8988T (cell line): ENCODE measurements around the gene DERL3.
A peak's percentile ranks its signal among the peaks of the same experiment; 100 is the strongest.

Experiments
- DNase-seq: peaks from one replicate; pipeline ENCODE4 v3.0.0; 2011

Gene DERL3

GRCh38 chr22:23801238-23801821 is 37.5 kb downstream of the DERL3 start:
- no peak for DNase-seq

- no peak for DNase-seq
Measured at GRCh38 chr22:23800297-23801237, 38.2 kb downstream of the DERL3 start.

GRCh38 chr22:23796461-23796860 is 42.3 kb downstream of the DERL3 start:
- no peak for DNase-seq

- DNase-seq = no peak
Measured at GRCh38 chr22:23793326-23793725, 45.5 kb downstream of the DERL3 start.

GRCh38 chr22:23791738-23792645 is 46.8 kb downstream of the DERL3 start:
- no peak for DNase-seq

GRCh38 chr22:23790819-23791737 is 47.7 kb downstream of the DERL3 start:
- DNase-seq = no peak

GRCh38 chr22:23789638-23790037 is 49.2 kb downstream of the DERL3 start:
- no peak for DNase-seq

GRCh38 chr22:23789121-23789520 is 49.7 kb downstream of the DERL3 start:
- no peak for DNase-seq

GRCh38 chr22:23787910-23788309 is 50.9 kb downstream of the DERL3 start:
- DNase-seq = no peak

- no peak for DNase-seq
Measured at GRCh38 chr22:23787600-23787896, 51.3 kb downstream of the DERL3 start.

- peak; percentile 95 for DNase-seq
Measured at GRCh38 chr22:23786752-23787599, 51.8 kb downstream of the DERL3 start, which contains the start of gene SMARCB1. TSS of gene SMARCB1 (plus strand) at chr22:23786966. CDS start at chr22:23787170, 204 bp downstream.

- no peak for DNase-seq
Measured at GRCh38 chr22:23786261-23786710, 52.5 kb downstream of the DERL3 start.
